GM19023 (cell line): ENCODE data around the gene B3GALT6.

Experiments
- ATAC-seq: cut with Tn5 transposase; IDR thresholded peaks from one replicate; pipeline ENCODE4 v1.9.1; 2021; ENCODE audit warnings: mild to moderate bottlenecking, moderate library complexity; ENCODE audit not compliant: unreplicated experiment

B3GALT6 gene

DNA sequence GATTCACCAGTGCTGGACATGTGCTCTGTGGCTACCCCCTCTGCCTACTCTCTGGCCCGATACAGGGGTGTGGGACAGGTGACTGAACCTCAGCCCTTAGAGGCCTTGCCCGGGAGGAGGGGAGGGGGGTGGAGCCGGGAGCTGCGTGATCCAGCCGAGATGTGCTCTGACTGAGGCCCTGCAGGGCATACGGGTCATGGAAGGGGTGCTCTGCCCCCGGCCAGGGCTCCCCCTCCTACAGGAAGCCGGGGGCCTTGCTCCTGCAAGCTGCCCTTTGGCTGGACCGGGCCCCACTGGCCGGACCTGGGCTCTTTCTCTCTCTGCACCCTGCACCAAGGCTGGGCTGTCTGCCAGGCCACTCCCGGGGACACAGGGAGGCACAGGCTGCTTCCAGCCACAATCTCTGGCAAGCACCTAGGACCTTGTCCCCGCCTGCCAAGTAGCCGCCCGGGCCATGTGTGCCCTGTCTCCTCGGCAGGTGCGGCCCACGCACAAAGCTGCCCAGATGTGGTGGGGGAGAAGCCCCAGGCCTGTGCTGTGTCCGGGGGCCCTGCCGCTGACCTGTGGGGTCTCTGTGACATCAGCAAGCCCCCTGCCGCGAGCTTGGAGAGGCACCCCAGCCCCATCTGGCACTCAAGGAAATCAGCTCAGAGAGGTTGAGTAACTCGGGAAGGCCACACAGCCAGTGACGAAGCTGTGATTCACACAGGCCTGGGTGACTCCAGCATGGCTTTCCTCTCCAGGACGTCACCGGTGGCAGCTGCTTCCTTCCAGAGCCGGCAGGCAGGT, 49.7 kb downstream of the B3GALT6 start:
- no peak for ATAC-seq

GRCh38 chr1:1282998-1283397, 51.0 kb downstream of the B3GALT6 start:
- no peak for ATAC-seq

GRCh38 chr1:1283821-1284220, 51.8 kb downstream of the B3GALT6 start:
- ATAC-seq, result no peak
